Activated naive CD8-positive, alpha-beta T cell (primary cell): ENCODE data around the gene VSIG1.

Experiments used
- H3K27ac Mint-ChIP-seq: one replicate; pipeline ENCODE4 v1.8.0; 2021; ENCODE audit warnings: mixed read lengths
- H3K27me3 Mint-ChIP-seq: one replicate; pipeline ENCODE4 v1.8.0; 2021; ENCODE audit warnings: mixed read lengths
- H3K36me3 Mint-ChIP-seq: one replicate; pipeline ENCODE4 v1.8.0; 2021; ENCODE audit warnings: mixed read lengths
- H3K4me1 Mint-ChIP-seq: one replicate; pipeline ENCODE4 v1.8.0; 2021; ENCODE audit warnings: low read depth, mixed read lengths
- H3K4me3 Mint-ChIP-seq: one replicate; pipeline ENCODE4 v1.8.0; 2021; ENCODE audit warnings: mild to moderate bottlenecking, mixed read lengths
- H3K9me3 Mint-ChIP-seq: one replicate; pipeline ENCODE4 v1.8.0; 2021; ENCODE audit warnings: low read depth, mixed read lengths

The VSIG1 gene

DNA sequence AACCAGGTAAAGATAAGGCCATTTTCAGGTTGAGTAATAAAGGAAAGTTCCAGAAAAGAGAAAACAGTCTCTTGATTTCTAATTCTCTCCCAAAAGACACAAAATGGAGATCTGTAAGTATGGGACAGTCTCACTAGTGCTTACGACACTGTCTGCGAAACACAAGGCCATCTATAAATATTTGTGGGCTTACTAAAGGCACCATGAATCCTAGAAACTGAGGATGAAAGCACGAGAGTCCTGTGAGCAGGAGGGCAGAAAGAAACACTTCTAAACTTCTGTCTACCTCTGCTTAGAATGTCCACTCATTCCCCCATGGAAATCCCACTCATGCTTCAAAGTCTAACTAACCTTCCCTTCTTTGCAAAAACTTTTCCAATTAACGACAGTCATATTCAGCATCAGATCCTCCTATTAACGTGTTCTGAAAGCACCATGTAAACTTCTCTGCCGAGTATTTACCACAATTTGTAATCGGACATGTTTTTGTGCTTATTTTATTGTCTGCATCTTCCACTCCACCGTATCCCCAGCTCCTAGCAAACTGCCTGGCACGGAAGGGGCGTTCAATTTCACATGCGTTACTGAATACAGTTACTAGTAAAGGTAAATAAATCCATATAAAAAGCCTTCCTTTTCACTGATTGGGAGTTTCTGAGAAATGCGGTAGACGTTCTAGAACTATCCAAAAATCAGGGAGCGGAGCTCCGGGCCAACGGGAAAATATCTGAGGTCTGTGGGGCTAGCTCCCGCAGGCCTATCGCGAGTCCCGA, 45.8 kb downstream of the VSIG1 start:
- Mint-ChIP-seq H3K4me3 (no peak overlapping the region), H3K27ac (no peak overlapping the region), H3K27me3 (no peaks in the 10 kb centered on the region), H3K36me3 (peaks cover 2% of the 10 kb centered on the region), H3K4me1 (peaks cover 15% of the 10 kb centered on the region), H3K9me3 (no peaks in the 10 kb centered on the region)

DNA sequence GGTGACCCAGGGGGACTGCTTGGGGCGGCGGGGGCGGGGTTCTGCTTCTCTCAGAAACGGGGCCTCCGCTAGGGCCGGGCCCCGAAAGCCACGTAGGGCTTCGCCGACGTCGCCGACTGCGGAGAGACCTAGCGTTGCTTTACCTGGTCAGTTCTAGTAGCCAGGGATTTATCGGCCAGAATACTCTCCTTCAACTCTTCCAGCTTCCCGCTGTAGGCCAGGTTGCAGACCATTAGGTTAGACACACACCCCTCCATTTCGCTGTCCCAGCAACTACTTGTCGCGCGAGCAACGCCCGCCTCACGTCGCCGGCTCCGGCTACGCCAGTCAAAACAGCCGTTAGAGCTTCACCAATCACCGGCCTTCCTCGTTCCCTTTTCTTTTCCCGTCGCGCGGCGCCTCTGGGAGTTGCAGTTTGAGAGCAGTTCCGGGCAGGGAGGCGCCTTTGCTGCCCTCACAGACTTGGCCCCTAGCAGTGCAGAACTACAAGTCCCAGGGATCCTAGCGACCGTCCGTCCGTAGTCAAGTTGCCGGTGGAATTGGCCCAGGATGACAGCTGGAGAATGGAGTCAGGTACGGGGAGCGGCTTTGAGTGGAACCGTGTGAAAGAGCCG, 46.5 kb downstream of the VSIG1 start, which contains the start of the genes ATG4A and PSMD10:
TSS of gene ATG4A (plus strand) at position 515 of the 614 bp plus-strand sequence. CDS start at position 564, 49 bp downstream.
TSS of gene PSMD10 (minus strand) at position 279 of the 614 bp plus-strand sequence. CDS start at position 257, 22 bp downstream.
- Mint-ChIP-seq H3K4me1 (peaks cover 15% of the 10 kb centered on the region), H3K4me3 (no peak within 1 kb of the TSS), H3K9me3 (no peaks in the 10 kb centered on the region), H3K27ac (no peak within 1 kb of the TSS), H3K36me3 (peaks cover 2% of the 10 kb centered on the region), H3K27me3 (no peaks in the 10 kb centered on the region)

- Mint-ChIP-seq H3K4me1 (peaks cover 15% of the 10 kb centered on the region), H3K4me3 (no peak overlapping the region), H3K36me3 (peaks cover 2% of the 10 kb centered on the region), H3K27me3 (no peaks in the 10 kb centered on the region), H3K27ac (no peak overlapping the region), H3K9me3 (no peaks in the 10 kb centered on the region)
Observed at GRCh38 chrX:108091878-108092291, 47.0 kb downstream of the VSIG1 start.

DNA sequence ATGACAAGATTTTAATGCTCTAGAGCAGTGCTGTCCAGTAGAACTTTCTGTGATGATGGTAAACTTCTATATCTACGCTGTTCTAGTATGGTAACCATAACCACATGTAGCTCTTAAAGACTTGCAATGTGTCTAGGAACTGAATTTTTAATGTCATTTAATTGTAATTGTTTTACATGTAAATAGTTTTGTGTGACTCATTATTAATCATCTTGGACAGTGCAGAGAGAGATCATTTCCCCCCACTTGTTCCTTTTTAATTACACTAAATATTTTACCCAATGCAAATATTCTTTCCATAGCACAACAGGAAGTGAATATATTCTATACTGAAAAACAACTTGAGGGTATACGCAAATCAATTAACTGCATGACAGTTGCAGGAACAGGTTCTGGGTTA, 52.5 kb downstream of the VSIG1 start:
- Mint-ChIP-seq H3K9me3 (no peaks in the 10 kb centered on the region), H3K4me1 (peaks cover 8% of the 10 kb centered on the region)

GRCh38 chrX:108105473-108105872, 60.6 kb downstream of the VSIG1 start:
- H3K4me3 Mint-ChIP-seq: no peak overlapping the region

More for the DNA sequence above, 52.5 kb downstream of the VSIG1 start:
- H3K27me3 Mint-ChIP-seq: no peaks in the 10 kb centered on the region
- peaks cover 10% of the 10 kb centered on the region for H3K36me3 Mint-ChIP-seq
- H3K27ac Mint-ChIP-seq: no peak overlapping the region
- H3K4me3 Mint-ChIP-seq: no peak overlapping the region

DNA sequence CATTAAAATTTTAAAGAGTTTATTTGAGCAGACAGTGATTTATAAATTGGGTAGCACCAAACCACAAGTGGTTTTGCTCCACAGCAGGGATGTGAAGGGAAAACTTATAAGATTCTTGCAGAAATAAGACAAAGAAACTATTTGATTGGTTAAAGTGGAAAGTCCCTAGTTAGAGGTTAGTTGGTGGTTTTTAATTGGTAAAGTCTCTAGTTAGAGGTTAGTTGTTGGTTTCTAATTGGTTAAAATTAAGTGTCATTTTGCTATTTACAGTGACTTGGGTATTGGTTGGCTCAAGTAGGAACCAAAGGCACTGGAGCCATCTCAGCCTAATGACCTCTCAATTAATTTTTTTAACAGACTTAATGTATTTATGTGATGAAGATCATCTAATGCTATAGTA, 69.7 kb downstream of the VSIG1 start:
- H3K4me1 Mint-ChIP-seq: peaks cover 2% of the 10 kb centered on the region
- H3K4me3 Mint-ChIP-seq: no peak overlapping the region
- no peaks in the 10 kb centered on the region for H3K27me3 Mint-ChIP-seq
- peaks cover 5% of the 10 kb centered on the region for H3K36me3 Mint-ChIP-seq
- H3K9me3 Mint-ChIP-seq: no peaks in the 10 kb centered on the region
- H3K27ac Mint-ChIP-seq: no peak overlapping the region

More at GRCh38 chrX:108105473-108105872, 60.6 kb downstream of the VSIG1 start:
- Mint-ChIP-seq H3K36me3 (peaks cover 10% of the 10 kb centered on the region), H3K9me3 (no peaks in the 10 kb centered on the region), H3K4me1 (peaks cover 10% of the 10 kb centered on the region), H3K27me3 (no peaks in the 10 kb centered on the region), H3K27ac (no peak overlapping the region)

DNA sequence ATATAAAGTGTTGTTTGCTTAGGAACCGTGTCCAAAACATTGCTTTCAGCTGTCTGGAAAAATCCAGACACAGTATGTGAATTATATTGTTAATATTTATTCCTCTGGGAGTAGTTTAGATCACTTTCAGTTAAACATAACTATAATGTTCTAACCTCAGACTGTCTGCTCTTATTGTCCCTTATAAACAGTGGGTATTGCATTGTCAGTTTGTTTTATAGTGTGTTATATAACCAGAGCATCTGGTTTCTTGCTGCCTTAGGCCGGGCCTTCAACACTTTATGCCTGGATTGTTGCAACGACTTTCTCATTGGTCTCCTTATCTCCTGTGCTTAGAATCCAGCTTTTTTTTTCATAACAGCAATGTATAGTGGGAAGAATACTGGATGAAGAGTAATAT, 73.1 kb downstream of the VSIG1 start:
- no peak overlapping the region for H3K27ac Mint-ChIP-seq
- H3K9me3 Mint-ChIP-seq: no peaks in the 10 kb centered on the region
- H3K4me1 Mint-ChIP-seq: peaks cover 2% of the 10 kb centered on the region
- H3K27me3 Mint-ChIP-seq: no peaks in the 10 kb centered on the region
- no peak overlapping the region for H3K4me3 Mint-ChIP-seq
- H3K36me3 Mint-ChIP-seq: peaks cover 4% of the 10 kb centered on the region

DNA sequence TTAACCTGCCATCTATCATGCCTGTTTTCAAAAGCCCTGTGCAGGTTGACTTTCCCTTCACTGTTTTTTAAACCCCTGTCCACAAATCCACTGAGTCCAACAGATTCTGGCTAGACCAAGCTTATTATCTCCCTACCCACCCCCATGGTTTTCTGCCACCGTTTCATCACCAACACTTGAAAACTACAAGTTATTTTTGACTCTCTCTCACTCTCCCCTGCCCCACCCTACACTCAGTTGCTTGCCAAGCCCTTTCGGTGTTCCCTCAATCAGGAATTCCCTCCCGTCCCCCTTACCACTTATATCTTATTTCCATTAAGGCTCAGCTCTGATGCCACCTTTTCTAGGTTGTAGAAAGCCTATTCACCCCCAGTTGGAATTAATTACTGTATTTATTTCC, 76.4 kb downstream of the VSIG1 start:
- Mint-ChIP-seq H3K9me3 (no peaks in the 10 kb centered on the region), H3K36me3 (no peaks in the 10 kb centered on the region), H3K4me3 (no peak overlapping the region), H3K27ac (no peak overlapping the region), H3K27me3 (no peaks in the 10 kb centered on the region), H3K4me1 (no peaks in the 10 kb centered on the region)

- Mint-ChIP-seq H3K9me3 (no peaks in the 10 kb centered on the region), H3K36me3 (no peaks in the 10 kb centered on the region), H3K4me1 (no peaks in the 10 kb centered on the region), H3K27me3 (no peaks in the 10 kb centered on the region), H3K27ac (no peak overlapping the region), H3K4me3 (no peak overlapping the region)
Observed at GRCh38 chrX:108122748-108123147, 77.9 kb downstream of the VSIG1 start.

DNA sequence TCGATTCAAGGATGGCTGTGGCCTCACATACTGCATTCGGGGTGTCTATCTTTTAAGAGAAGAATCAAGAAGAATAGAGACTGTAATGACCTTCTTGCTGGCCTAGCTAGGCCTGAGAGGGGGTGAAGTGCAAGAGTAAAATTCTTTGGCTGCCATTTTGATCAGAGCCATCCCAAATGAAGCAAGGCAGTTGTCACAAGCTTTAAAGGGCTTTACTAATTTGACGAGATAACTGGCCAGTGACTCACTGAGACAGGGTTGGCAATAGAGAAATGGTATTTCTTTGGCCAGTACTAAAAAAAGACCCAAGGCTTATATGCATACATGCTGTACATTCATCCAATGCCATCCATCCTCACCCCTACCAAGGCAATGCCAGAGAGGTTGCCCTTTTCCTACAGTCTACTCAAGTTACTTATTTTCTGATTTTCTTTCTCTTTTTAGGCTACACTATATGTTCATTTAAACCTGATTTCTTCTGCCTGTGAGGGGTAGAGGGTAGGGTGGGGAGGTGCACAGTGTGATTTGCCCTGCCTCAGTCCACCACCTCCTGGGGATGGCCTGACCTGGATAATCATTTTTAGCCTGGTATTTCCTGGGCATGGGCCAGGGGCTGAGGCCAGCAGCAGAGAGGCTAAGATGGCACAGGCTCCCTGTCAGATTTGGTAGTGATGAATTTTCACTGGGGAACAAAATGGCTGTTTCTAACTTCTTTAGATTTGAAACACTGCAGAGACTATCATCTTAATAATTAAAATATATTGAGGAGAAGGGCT, 78.9 kb downstream of the VSIG1 start:
- Mint-ChIP-seq H3K27ac (no peak overlapping the region), H3K36me3 (peaks cover under 1% of the 10 kb centered on the region), H3K9me3 (no peaks in the 10 kb centered on the region), H3K27me3 (no peaks in the 10 kb centered on the region), H3K4me3 (no peak overlapping the region), H3K4me1 (no peaks in the 10 kb centered on the region)

- peaks cover 5% of the 10 kb centered on the region for H3K36me3 Mint-ChIP-seq
- no peaks in the 10 kb centered on the region for H3K27me3 Mint-ChIP-seq
- H3K4me1 Mint-ChIP-seq: no peaks in the 10 kb centered on the region
- H3K9me3 Mint-ChIP-seq: no peaks in the 10 kb centered on the region
- H3K4me3 Mint-ChIP-seq: no peak overlapping the region
- no peak overlapping the region for H3K27ac Mint-ChIP-seq
Observed at GRCh38 chrX:108126661-108127060, 81.8 kb downstream of the VSIG1 start.

DNA sequence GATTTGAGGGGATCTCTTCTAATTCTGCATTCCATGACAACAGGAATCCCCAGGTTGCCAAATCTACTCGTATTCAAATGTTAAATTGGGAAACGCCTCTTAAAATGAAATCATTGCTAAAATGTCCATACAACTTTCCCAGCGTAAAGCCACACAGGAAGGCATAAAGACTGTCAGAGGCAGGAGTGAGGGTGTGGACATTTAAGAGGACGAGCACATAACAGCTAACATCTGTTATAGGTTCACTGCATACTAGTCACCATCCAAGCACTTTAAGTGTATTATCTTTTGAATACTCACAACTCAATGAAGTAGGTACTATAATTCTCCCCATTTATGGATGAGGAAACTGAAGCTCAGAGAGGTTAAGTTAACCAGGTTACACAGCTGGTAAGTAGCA, 82.3 kb downstream of the VSIG1 start:
- Mint-ChIP-seq H3K4me3 (no peak overlapping the region), H3K4me1 (no peaks in the 10 kb centered on the region), H3K27me3 (no peaks in the 10 kb centered on the region), H3K36me3 (peaks cover 6% of the 10 kb centered on the region), H3K9me3 (no peaks in the 10 kb centered on the region), H3K27ac (no peak overlapping the region)
